Measurements from ENCODE around the gene LRP2.
"Not testable (repeated sequence)": the region's sequence is repeated elsewhere in the genome, so short reads cannot be mapped to it uniquely, and the experiment has no call there.

Gene LRP2

GRCh38 chr2:169345486-169346437 lies 16.6 kb downstream of the LRP2 start:
- no peak for DNase-seq

GRCh38 chr2:169344736-169345485 lies 17.4 kb downstream of the LRP2 start:
- DNase-seq = no peak

GRCh38 chr2:169343202-169343601 lies 19.1 kb downstream of the LRP2 start:
- DNase-seq = no peak

GRCh38 chr2:169339657-169340056 lies 22.7 kb downstream of the LRP2 start:
- DNase-seq = no peak

- DNase-seq = no peak
Measured at GRCh38 chr2:169336695-169337094, 25.6 kb downstream of the LRP2 start.

- DNase-seq = no peak
Measured at GRCh38 chr2:169330555-169331198, 31.7 kb downstream of the LRP2 start.

GRCh38 chr2:169329688-169330554 lies 32.4 kb downstream of the LRP2 start:
- DNase-seq = no peak

- no peak for DNase-seq
Measured at GRCh38 chr2:169328785-169329184, 33.5 kb downstream of the LRP2 start.

- DNase-seq = not testable (repeated sequence)
Measured at GRCh38 chr2:169327837-169328236, 34.5 kb downstream of the LRP2 start.

- not testable (repeated sequence) for DNase-seq
Measured at GRCh38 chr2:169325886-169326285, 36.4 kb downstream of the LRP2 start.

GRCh38 chr2:169324581-169325260 lies 37.6 kb downstream of the LRP2 start:
- DNase-seq = no peak

GRCh38 chr2:169323841-169324240 lies 38.5 kb downstream of the LRP2 start:
- no peak for DNase-seq

- no peak for DNase-seq
Measured at GRCh38 chr2:169320561-169320960, 41.8 kb downstream of the LRP2 start.

- no peak for DNase-seq
Measured at GRCh38 chr2:169315357-169315756, 47.0 kb downstream of the LRP2 start.

- DNase-seq = not testable (repeated sequence)
Measured at GRCh38 chr2:169308349-169308748, 54.0 kb downstream of the LRP2 start.

GRCh38 chr2:169304689-169305088 lies 57.6 kb downstream of the LRP2 start:
- not testable (repeated sequence) for DNase-seq

GRCh38 chr2:169303579-169304305 lies 58.6 kb downstream of the LRP2 start:
- DNase-seq = no peak

- DNase-seq = no peak
Measured at GRCh38 chr2:169302364-169302763, 60.0 kb downstream of the LRP2 start.

- DNase-seq = no peak
Measured at GRCh38 chr2:169301596-169302335, 60.6 kb downstream of the LRP2 start.

Data from NCI-H2171 (cell line).